Common myeloid progenitor, CD34-positive (primary cell): ENCODE data around the gene COX8C. TPM values are rescaled to one million over a fixed set of nuclear protein-coding genes. Genes with fewer than 3 reads are reported as not detected.

Experiments used
- CTCF ChIA-PET: fragments of 350-600 bp; sonication (Branson Sonifier 250); formaldehyde crosslinking; loops from one replicate; lab custom pipeline; 2021; ENCODE audit warnings: antibody characterized with exemption; lab: Charles Lee
- POLR2A ChIA-PET: fragments of 350-600 bp; sonication (Branson Sonifier 250); formaldehyde crosslinking; loops from one replicate; lab custom pipeline; 2021; ENCODE audit warnings: antibody characterized with exemption; lab: Charles Lee
- DNase-seq, 3 donors: peaks; one replicate each; pipeline versions ENCODE4 v3.0.0 to v3.0.0-alpha.2; 2013
- H3K27ac ChIP-seq, 2 experiments: 1 replicate in 1 of 2; 2 replicates in 1 of 2; pipeline ENCODE4 v1.7.0; 2013; ENCODE audit warnings: inconsistent platforms in 2 of 2, low read length in 2 of 2, mild to moderate bottlenecking in 2 of 2, low read depth in 1 of 2, moderate library complexity in 1 of 2; ENCODE audit not compliant: severe bottlenecking in 2 of 2, insufficient read depth in 1 of 2, poor library complexity in 1 of 2
- H3K27me3 ChIP-seq, 5 experiments: replicated peaks in 2 of 5; 1 replicate in 3 of 5; 2 replicates in 2 of 5; pipeline versions ENCODE4 v1.6.1 to v1.7.0; 2013; ENCODE audit warnings: low read length in 4 of 5, mild to moderate bottlenecking in 2 of 5, moderate library complexity in 2 of 5, inconsistent platforms in 1 of 5; ENCODE audit not compliant: insufficient read depth in 5 of 5, control insufficient read depth in 4 of 5
- H3K36me3 ChIP-seq, 4 experiments: 1 replicate in 2 of 4; 2 replicates in 2 of 4; pipeline versions ENCODE4 v1.6.1 to v1.7.0; 2013; ENCODE audit warnings: low read length in 3 of 4, control low read depth in 1 of 4, mild to moderate bottlenecking in 1 of 4; ENCODE audit not compliant: control insufficient read depth in 4 of 4, insufficient read depth in 4 of 4
- H3K4me1 ChIP-seq, 4 experiments: 1 replicate in 3 of 4; 2 replicates in 1 of 4; pipeline versions ENCODE4 v1.6.1 to v1.7.1; 2013; ENCODE audit warnings: low read length in 3 of 4, mild to moderate bottlenecking in 3 of 4, control low read depth in 1 of 4, inconsistent platforms in 1 of 4, moderate library complexity in 1 of 4; ENCODE audit not compliant: control insufficient read depth in 4 of 4, insufficient read depth in 4 of 4; ENCODE audit errors: control extremely low read depth in 1 of 4
- H3K4me3 ChIP-seq, 7 experiments: 1 replicate in 4 of 7; 2 replicates in 3 of 7; pipeline versions ENCODE4 v1.5.1 to v1.7.0; 2013; ENCODE audit warnings: mild to moderate bottlenecking in 7 of 7, low read length in 6 of 7, moderate library complexity in 6 of 7, inconsistent platforms in 2 of 7, low read depth in 2 of 7, control low read depth in 1 of 7; ENCODE audit not compliant: insufficient read depth in 4 of 7, control insufficient read depth in 1 of 7; ENCODE audit errors: extremely low read depth in 1 of 7
- H3K9me3 ChIP-seq, 5 experiments: 1 replicate in 4 of 5; 2 replicates in 1 of 5; pipeline versions ENCODE4 v1.6.1 to v1.7.1; 2013; ENCODE audit warnings: low read length in 4 of 5, mild to moderate bottlenecking in 2 of 5, inconsistent platforms in 1 of 5, low read depth in 1 of 5, moderate library complexity in 1 of 5; ENCODE audit not compliant: control insufficient read depth in 4 of 5, insufficient read depth in 2 of 5; ENCODE audit errors: control extremely low read depth in 1 of 5
- WGBS: methylation state at CpG from one replicate; pipeline ENCODE4 v1.1.5; 2013; ENCODE audit not compliant: insufficient coverage; 5-methylcytosine and 5-hydroxymethylcytosine counted together
- polyA plus RNA-seq: library from polyadenylated mRNA; unstranded; fragments of 120-200 nt; gene quantifications from one replicate; pipeline ENCODE4 v1.2.1, GENCODE V29; 2013

The COX8C gene
- not detected for polyA plus RNA-seq

- DNase-seq = no peak
- Histone ChIP-seq H3K9me3 (peaks cover 0 to 9% (median 6%) of the 10 kb centered on the region in 5 experiments), H3K36me3 (no peaks in the 10 kb centered on the region), H3K27ac (no peak within 1 kb of the TSS), H3K4me1 (peaks cover 0 to 4% (median 0%) of the 10 kb centered on the region in 4 experiments), H3K4me3 (no peak within 1 kb of the TSS), H3K27me3 (no peaks in the 10 kb centered on the region)
- ChIA-PET POLR2A (no interaction called here), CTCF (no interaction called here)
- 95% methylated on average over 33 of the region's 60 CpGs for WGBS
Measured at GRCh38 chr14:93346926-93347721, at the start of gene COX8C. Gene COX8C (plus strand): TSS chr14:93347182. CDS start chr14:93347269, 87 bp downstream.

GRCh38 chr14:93299416-93299815 is 47.6 kb upstream of the COX8C start:
- Histone ChIP-seq H3K27ac (no peak overlapping the region), H3K9me3 (no peaks in the 10 kb centered on the region), H3K4me3 (no peak overlapping the region), H3K36me3 (peaks cover 2 to 5% (median 4%) of the 10 kb centered on the region in 4 experiments), H3K27me3 (no peaks in the 10 kb centered on the region), H3K4me1 (peaks cover 0 to 4% (median 1%) of the 10 kb centered on the region in 4 experiments)
- CTCF ChIA-PET = interaction anchor here (0.9 kb wide), 1 partner anchor 18 kb away, joined by 3 read pairs; no protein-coding TSS in a partner anchor
- no peak for DNase-seq
- POLR2A ChIA-PET = interaction anchor here (1.2 kb wide), 1 partner anchor 14 kb away, joined by 5 read pairs; no protein-coding TSS in a partner anchor
- WGBS = no CpG with 5 or more reads among the region's 3 CpGs

- H3K4me3 ChIP-seq = no peak overlapping the region
- peaks cover 0 to 4% (median under 1%) of the 10 kb centered on the region in 4 experiments for H3K36me3 ChIP-seq
- ChIA-PET POLR2A (no interaction called here), CTCF (interaction anchor here (0.9 kb wide), 1 partner anchor 18 kb away, joined by 3 read pairs; no protein-coding TSS in a partner anchor)
- WGBS = 96% methylated on average over 3 of the region's 6 CpGs
- no peaks in the 10 kb centered on the region for H3K27me3 ChIP-seq
- no peak for DNase-seq
- H3K4me1 ChIP-seq = peaks cover 0 to 4% (median 1%) of the 10 kb centered on the region in 4 experiments
- no peak overlapping the region for H3K27ac ChIP-seq
- H3K9me3 ChIP-seq = no peaks in the 10 kb centered on the region
Measured at GRCh38 chr14:93299866-93300265, 47.1 kb upstream of the COX8C start.

GRCh38 chr14:93301821-93302447 is 45.0 kb upstream of the COX8C start:
- Histone ChIP-seq H3K27ac (no peak overlapping the region), H3K9me3 (no peaks in the 10 kb centered on the region), H3K4me1 (peaks cover 0 to 15% (median 1%) of the 10 kb centered on the region in 4 experiments), H3K4me3 (no peak overlapping the region), H3K27me3 (no peaks in the 10 kb centered on the region), H3K36me3 (no peaks in the 10 kb centered on the region)
- ChIA-PET CTCF (interaction anchor here (1.1 kb wide), 1 partner anchor 9 kb away, joined by 3 read pairs; no protein-coding TSS in a partner anchor), POLR2A (no interaction called here)
- WGBS = 100% methylated on average over 4 of the region's 6 CpGs
- DNase-seq = no peak

GRCh38 chr14:93302688-93303581 is 44.0 kb upstream of the COX8C start:
- no peak for DNase-seq
- Histone ChIP-seq H3K4me3 (no peak overlapping the region), H3K9me3 (no peaks in the 10 kb centered on the region), H3K36me3 (no peaks in the 10 kb centered on the region), H3K27me3 (no peaks in the 10 kb centered on the region), H3K4me1 (peaks cover 0 to 15% (median 1%) of the 10 kb centered on the region in 4 experiments), H3K27ac (no peak overlapping the region)
- 89% methylated on average over 1 of the region's 12 CpGs for WGBS
- ChIA-PET CTCF (interaction anchor here (0.6 to 1.1 kb wide), 4 partner anchors 10 to 120 kb away, joined by 3 read pairs; no protein-coding TSS in a partner anchor), POLR2A (no interaction called here)

GRCh38 chr14:93303659-93304058 is 43.3 kb upstream of the COX8C start:
- Histone ChIP-seq H3K36me3 (no peaks in the 10 kb centered on the region), H3K9me3 (no peaks in the 10 kb centered on the region), H3K27me3 (no peaks in the 10 kb centered on the region), H3K4me3 (no peak overlapping the region), H3K27ac (no peak overlapping the region), H3K4me1 (peaks cover 0 to 15% (median 1%) of the 10 kb centered on the region in 4 experiments)
- no peak for DNase-seq
- ChIA-PET POLR2A (no interaction called here), CTCF (interaction anchor here (0.9 to 1.0 kb wide), 2 partner anchors 14 to 120 kb away, joined by 3 read pairs; no protein-coding TSS in a partner anchor)
- 100% methylated on average over 2 of the region's 3 CpGs for WGBS
